Colonic mucosa (tissue), 4 donors: ENCODE results near the gene TCF7L2. TPM values are rescaled to one million over a fixed set of nuclear protein-coding genes. Genes with fewer than 3 reads are reported as not detected.

Source experiments
- DNase-seq: peaks from one replicate; pipeline ENCODE4 v3.0.0-alpha.2; 2020
- H3K27ac ChIP-seq: fragments of 200-600 bp; one replicate; pipeline ENCODE4 v1.8.0; 2021
- H3K27me3 ChIP-seq: fragments of 200-600 bp; one replicate; pipeline ENCODE4 v1.8.0; 2021
- H3K36me3 ChIP-seq: fragments of 200-600 bp; one replicate; pipeline ENCODE4 v1.8.0; 2021
- H3K4me1 ChIP-seq: fragments of 200-600 bp; one replicate; pipeline ENCODE4 v1.8.0; 2021; ENCODE audit warnings: mild to moderate bottlenecking
- H3K4me3 ChIP-seq: fragments of 200-600 bp; one replicate; pipeline ENCODE4 v1.8.0; 2021
- H3K9ac ChIP-seq, 2 donors: one replicate each; pipeline ENCODE4 v1.7.0; 2013; ENCODE audit warnings: control low read depth in 2 of 2, low read depth in 2 of 2, low read length in 2 of 2
- H3K9me3 ChIP-seq: fragments of 200-600 bp; one replicate; pipeline ENCODE4 v1.8.0; 2021
- CTCF ChIP-seq: fragments of 200-600 bp; IDR thresholded peaks from one replicate; pipeline ENCODE4 v1.8.0; 2022; ENCODE audit warnings: antibody characterized with exemption, mild to moderate bottlenecking
- intact Hi-C: fragments of 100-400 bp; cut with DNase I; formaldehyde crosslinking; loops from one replicate; pipeline ENCODE4 v1.14.1; 2022
- total RNA-seq, 2 donors: library from RNA; stranded (reverse); fragmentation: NEBNext Ultra II Directional in 1 of 2; extraction: Animal tissue kit (Norgen Biotek cat#: 25700) in 1 of 2; gene quantifications; one replicate each; pipeline ENCODE4 v1.2.1, GENCODE V29; 2021
- donor health status: healthy.
- donor health status: DM: no; HTN: no; CAD: no.
- donor health status: DM: no; HTN: no; CAD: no.

The TCF7L2 gene
- total RNA-seq, 2 donors from 2014 or later: 65.1 to 98.9 TPM

DNA sequence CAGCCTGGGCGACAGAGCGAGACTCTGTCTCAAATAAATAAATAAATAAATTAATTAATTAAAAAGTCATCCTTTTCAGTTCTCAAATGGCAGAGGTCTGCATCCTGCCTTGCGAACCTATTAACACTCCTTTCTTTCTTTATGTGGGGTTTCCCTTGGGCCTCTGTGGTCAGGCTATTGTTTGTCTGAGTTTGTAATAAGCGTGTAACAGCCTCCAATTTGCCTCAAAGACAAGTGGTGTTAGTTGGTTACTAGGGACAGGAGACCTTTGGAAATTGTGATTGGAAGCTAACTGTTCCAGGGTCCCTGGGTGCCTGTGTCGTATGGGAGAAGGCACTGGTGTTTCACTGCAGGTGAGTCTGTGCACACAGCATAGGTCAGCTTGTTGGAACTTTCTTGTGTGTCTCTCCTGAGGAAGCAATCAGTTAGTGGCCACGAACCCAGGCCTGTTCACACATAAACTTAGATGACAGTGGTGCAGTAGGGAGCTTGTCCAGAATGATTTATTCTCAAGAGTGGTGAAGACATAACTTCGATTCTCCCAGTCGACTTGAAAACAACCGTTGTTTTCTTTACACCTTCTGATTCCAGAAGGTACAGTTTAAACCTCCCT lies 33.5 kb downstream of the TCF7L2 start:
- no peak overlapping the region for H3K4me3 ChIP-seq
- H3K27me3 ChIP-seq: no peaks in the 10 kb centered on the region
- no peaks in the 10 kb centered on the region for H3K36me3 ChIP-seq
- no peak overlapping the region for H3K27ac ChIP-seq
- intact Hi-C loops: no loop called here
- DNase-seq: no peak
- no peaks in the 10 kb centered on the region for H3K9me3 ChIP-seq
- peaks cover 6% of the 10 kb centered on the region for H3K4me1 ChIP-seq
- no peak for TF ChIP-seq CTCF
- no peak overlapping the region for H3K9ac ChIP-seq

DNA sequence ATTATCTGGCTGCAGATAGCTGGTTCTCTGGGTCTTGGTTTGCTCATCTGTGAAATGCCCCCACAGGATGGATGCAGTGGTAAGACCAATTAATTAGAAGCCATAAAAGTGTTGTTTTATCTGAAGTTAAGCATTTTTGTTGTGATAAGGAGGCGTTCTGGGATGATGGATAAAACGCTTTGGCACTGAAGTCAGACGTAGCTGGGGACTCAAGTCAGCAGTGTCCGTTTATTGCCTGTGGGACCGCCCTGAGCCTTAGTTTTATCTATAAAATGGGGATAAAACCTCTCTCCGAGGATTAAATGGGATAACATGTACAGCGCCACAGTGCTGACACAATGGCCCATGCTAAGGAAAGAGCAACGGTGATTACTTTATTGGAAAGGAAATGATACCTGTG lies 34.7 kb downstream of the TCF7L2 start:
- Histone ChIP-seq H3K36me3 (no peaks in the 10 kb centered on the region), H3K27me3 (no peaks in the 10 kb centered on the region), H3K4me1 (peaks cover 6% of the 10 kb centered on the region), H3K27ac (no peak overlapping the region), H3K4me3 (no peak overlapping the region), H3K9ac (no peak overlapping the region), H3K9me3 (no peaks in the 10 kb centered on the region)
- no peak for TF ChIP-seq CTCF
- DNase-seq: no peak
- intact Hi-C loops: no loop called here

DNA sequence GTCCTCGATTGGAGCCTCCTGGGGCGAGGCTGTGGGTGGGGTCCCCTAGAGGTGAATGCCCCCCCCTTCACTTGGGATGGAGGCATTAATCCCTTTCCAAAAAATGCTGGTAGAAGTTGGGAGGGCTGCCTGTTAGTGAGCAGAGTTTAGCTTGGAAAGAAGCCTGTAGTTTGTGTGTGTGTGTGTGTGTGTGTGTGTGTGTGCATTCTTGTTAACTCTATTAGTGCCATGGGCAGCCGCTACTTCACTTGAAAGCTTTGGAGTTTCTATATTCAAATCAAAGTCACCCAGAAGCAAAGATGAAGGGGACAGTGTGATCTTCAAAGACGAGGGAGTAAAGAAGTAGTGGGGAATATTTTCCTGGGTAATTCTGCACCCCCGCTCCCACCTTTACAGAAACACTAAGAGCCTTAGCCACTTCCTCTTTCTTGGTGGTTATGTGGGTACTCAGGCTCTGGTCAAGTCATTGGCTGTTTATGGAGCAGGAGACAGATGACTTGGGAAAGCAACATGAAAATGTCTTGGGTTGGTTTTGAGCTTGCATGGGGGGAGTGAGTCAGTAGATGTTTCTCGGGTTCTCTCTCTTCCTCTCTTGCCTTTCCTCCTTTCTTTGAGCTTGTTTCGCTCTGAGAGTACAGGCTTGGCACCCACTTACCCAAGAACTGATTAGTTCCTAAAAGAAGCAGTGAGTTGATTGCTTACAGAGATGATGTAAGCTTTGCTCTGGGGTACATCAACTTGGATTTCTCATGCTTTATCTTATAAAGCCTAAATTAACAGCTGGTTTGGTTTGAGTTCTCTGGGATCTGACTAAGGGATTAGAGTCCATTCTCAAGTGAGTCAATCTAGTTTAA lies 35.9 kb downstream of the TCF7L2 start:
- Histone ChIP-seq H3K9me3 (no peaks in the 10 kb centered on the region), H3K36me3 (no peaks in the 10 kb centered on the region), H3K4me3 (no peak overlapping the region), H3K27me3 (no peaks in the 10 kb centered on the region), H3K4me1 (peaks cover 6% of the 10 kb centered on the region), H3K27ac (no peak overlapping the region), H3K9ac (no peak overlapping the region)
- TF ChIP-seq CTCF: no peak
- DNase-seq: no peak
- intact Hi-C loops: no loop called here

GRCh38 chr10:112986544-112987190 lies 36.6 kb downstream of the TCF7L2 start:
- no peak overlapping the region for H3K9ac ChIP-seq
- H3K4me1 ChIP-seq: peaks cover 6% of the 10 kb centered on the region
- H3K27me3 ChIP-seq: no peaks in the 10 kb centered on the region
- intact Hi-C loops: no loop called here
- H3K4me3 ChIP-seq: no peak overlapping the region
- no peak overlapping the region for H3K27ac ChIP-seq
- no peaks in the 10 kb centered on the region for H3K36me3 ChIP-seq
- no peak for TF ChIP-seq CTCF
- H3K9me3 ChIP-seq: no peaks in the 10 kb centered on the region
- DNase-seq: no peak

DNA sequence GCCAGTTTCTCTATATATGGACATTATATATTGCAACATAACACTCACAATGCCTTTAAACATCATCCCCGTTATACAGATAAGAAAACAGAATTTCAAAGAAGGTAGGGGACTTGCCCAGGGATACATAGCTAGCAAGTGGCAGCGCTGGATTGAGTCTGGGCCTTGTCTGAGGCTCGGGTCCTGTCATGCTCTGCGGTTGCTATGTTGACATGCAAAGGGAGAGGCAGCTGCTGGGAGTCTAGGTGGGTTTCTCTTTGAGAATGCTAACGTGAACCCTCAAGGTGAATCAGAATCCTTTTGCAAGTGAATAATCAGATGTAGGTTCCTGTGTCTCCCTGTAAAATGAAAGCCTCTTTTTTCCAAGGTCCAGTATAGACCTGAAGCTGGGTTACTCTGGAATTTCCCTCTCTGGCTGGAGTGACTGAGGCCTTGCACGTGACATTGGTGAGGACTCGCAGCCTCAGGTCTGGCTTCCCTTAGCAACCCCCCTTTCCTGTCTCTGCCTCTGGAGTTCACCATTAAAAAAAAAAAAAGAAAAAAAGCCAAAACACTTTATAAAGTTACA lies 38.9 kb downstream of the TCF7L2 start:
- intact Hi-C loops: no loop called here
- H3K4me1 ChIP-seq: peaks cover 6% of the 10 kb centered on the region
- H3K9ac ChIP-seq: no peak overlapping the region
- no peaks in the 10 kb centered on the region for H3K27me3 ChIP-seq
- DNase-seq: no peak
- H3K36me3 ChIP-seq: no peaks in the 10 kb centered on the region
- H3K9me3 ChIP-seq: no peaks in the 10 kb centered on the region
- no peak overlapping the region for H3K4me3 ChIP-seq
- H3K27ac ChIP-seq: no peak overlapping the region
- TF ChIP-seq CTCF: no peak
